ENCODE measurements around the gene CRACR2A.

The CRACR2A gene

GRCh38 chr12:3622822-3623690 is 129.9 kb downstream of the CRACR2A start:
- DNase-seq (ENCODE audit: low read depth in 2 of 2): no peak

- DNase-seq (ENCODE audit: low read depth in 2 of 2): no peak
Observed at GRCh38 chr12:3622021-3622821, 130.7 kb downstream of the CRACR2A start.

- no peak for DNase-seq (ENCODE audit: low read depth in 2 of 2)
Observed at GRCh38 chr12:3620856-3621255, 132.1 kb downstream of the CRACR2A start.

- DNase-seq (ENCODE audit: low read depth in 2 of 2): no peak
Observed at GRCh38 chr12:3617565-3617964, 135.3 kb downstream of the CRACR2A start.

GRCh38 chr12:3615862-3616261 is 137.0 kb downstream of the CRACR2A start:
- DNase-seq (ENCODE audit: low read depth in 2 of 2): no peak

GRCh38 chr12:3614806-3615466 is 138.0 kb downstream of the CRACR2A start:
- no peak for DNase-seq (ENCODE audit: low read depth in 2 of 2)

- DNase-seq (ENCODE audit: low read depth in 2 of 2): no peak
Observed at GRCh38 chr12:3613641-3614395, 139.1 kb downstream of the CRACR2A start.

- no peak for DNase-seq (ENCODE audit: low read depth in 2 of 2)
Observed at GRCh38 chr12:3611860-3612703, 140.8 kb downstream of the CRACR2A start.

- DNase-seq (ENCODE audit: low read depth in 2 of 2): no peak
Observed at GRCh38 chr12:3607821-3608220, 145.1 kb downstream of the CRACR2A start.

GRCh38 chr12:3607039-3607720 is 145.7 kb downstream of the CRACR2A start:
- DNase-seq (ENCODE audit: low read depth in 2 of 2): no peak

GRCh38 chr12:3606128-3606527 is 146.8 kb downstream of the CRACR2A start:
- DNase-seq (ENCODE audit: low read depth in 2 of 2): no peak

- no peak for DNase-seq (ENCODE audit: low read depth in 2 of 2)
Observed at GRCh38 chr12:3605692-3606091, 147.2 kb downstream of the CRACR2A start.

GRCh38 chr12:3604748-3605586 is 147.9 kb downstream of the CRACR2A start:
- DNase-seq (ENCODE audit: low read depth in 2 of 2): no peak

GRCh38 chr12:3604286-3604685 is 148.6 kb downstream of the CRACR2A start:
- DNase-seq (ENCODE audit: low read depth in 2 of 2): no peak

- DNase-seq (ENCODE audit: low read depth in 2 of 2): no peak
Observed at GRCh38 chr12:3603576-3603975, 149.3 kb downstream of the CRACR2A start.

- DNase-seq (ENCODE audit: low read depth in 2 of 2): no peak
Observed at GRCh38 chr12:3602488-3602887, 150.4 kb downstream of the CRACR2A start.

- no peak for DNase-seq (ENCODE audit: low read depth in 2 of 2)
Observed at GRCh38 chr12:3601461-3602150, 151.3 kb downstream of the CRACR2A start.

- no peak for DNase-seq (ENCODE audit: low read depth in 2 of 2)
Observed at GRCh38 chr12:3600951-3601350, 152.0 kb downstream of the CRACR2A start.

All from fibroblast of skin of left quadriceps (primary cell).